Lower leg skin (tissue), 3 donors: ENCODE data around the gene TMEM115.

Source experiments
- POLR2A ChIP-seq, 2 donors: fragments of 450-650 bp; IDR thresholded peaks; one replicate each; pipeline ENCODE4 v1.6.1; 2016 to 2017; ENCODE audit warnings: antibody characterized with exemption in 2 of 2, mild to moderate bottlenecking in 1 of 2, moderate library complexity in 1 of 2
- TF ChIP-seq, protein P1 (sequence below), 3 donors: fragments of 450-650 bp; IDR thresholded peaks; one replicate each; pipeline ENCODE4 v1.5.1; 2016; ENCODE audit warnings: antibody characterized with exemption in 3 of 3, mild to moderate bottlenecking in 3 of 3, moderate library complexity in 2 of 3

DNA sequence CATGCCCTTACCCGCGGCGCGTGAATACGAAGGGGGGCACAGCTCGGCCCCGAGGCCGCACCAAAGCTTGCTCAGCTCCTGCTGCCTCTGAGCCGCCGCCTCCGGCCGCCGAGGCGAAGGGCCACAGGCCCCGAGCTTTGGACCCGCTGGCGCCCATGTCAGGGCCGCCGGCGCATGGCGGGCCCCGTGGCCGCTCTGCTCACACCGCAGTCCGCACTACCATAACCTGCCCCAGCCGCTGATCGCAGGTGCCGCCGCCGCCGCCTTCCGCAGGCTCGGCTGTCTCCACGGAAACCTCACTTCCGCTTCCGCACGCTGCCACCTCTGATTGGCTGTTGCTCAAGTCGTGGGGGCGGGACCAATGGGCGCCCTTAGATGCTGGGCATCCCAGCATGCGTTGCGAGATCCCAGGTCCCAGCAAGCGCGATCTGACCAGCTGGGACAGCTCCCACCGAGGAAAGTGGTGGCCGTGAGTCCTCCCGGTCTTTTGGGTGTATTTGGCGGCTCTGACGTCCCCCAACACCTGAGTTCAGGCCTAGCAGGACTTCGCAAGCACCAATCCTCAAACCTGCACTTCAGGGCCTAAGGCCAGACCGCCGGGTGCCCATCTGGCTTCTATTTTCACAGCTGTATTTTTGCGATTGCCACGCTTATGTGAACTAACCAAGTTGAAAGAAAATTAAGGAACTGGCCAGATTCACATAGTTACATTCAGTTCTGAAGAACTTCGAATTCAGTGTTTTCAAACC, 31.2 kb downstream of the TMEM115 start, which contains the start of gene TUSC2:
- TF ChIP-seq, protein P1, sequence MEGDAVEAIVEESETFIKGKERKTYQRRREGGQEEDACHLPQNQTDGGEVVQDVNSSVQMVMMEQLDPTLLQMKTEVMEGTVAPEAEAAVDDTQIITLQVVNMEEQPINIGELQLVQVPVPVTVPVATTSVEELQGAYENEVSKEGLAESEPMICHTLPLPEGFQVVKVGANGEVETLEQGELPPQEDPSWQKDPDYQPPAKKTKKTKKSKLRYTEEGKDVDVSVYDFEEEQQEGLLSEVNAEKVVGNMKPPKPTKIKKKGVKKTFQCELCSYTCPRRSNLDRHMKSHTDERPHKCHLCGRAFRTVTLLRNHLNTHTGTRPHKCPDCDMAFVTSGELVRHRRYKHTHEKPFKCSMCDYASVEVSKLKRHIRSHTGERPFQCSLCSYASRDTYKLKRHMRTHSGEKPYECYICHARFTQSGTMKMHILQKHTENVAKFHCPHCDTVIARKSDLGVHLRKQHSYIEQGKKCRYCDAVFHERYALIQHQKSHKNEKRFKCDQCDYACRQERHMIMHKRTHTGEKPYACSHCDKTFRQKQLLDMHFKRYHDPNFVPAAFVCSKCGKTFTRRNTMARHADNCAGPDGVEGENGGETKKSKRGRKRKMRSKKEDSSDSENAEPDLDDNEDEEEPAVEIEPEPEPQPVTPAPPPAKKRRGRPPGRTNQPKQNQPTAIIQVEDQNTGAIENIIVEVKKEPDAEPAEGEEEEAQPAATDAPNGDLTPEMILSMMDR (IDR thresholded peaks at IDR 0.05): no peak
- no peak for TF ChIP-seq POLR2A (IDR thresholded peaks at IDR 0.05)
